H1 (cell line): ENCODE results near the gene POMT2. TPM values are rescaled to one million over a fixed set of nuclear protein-coding genes. Genes with fewer than 3 reads are reported as not detected.

Experiments used
- CTCF ChIA-PET: fragments of 300-600 bp; sonication (Branson Sonifier 250); formaldehyde crosslinking; loops from one replicate; lab custom pipeline; 2021; ENCODE audit not compliant: partially characterized antibody; lab: Charles Lee
- POLR2A ChIA-PET: fragments of 300-600 bp; sonication (Branson Sonifier 250); formaldehyde crosslinking; loops from one replicate; lab custom pipeline; 2021; ENCODE audit warnings: inconsistent platforms; ENCODE audit not compliant: partially characterized antibody; lab: Charles Lee
- DNase-seq, 2 experiments: peaks; one replicate each; pipeline versions ENCODE4 v3.0.0 to v3.0.0-alpha.2; 2010 to 2022; ENCODE audit warnings: low spot score in 2 of 2, low read depth in 1 of 2, mixed read lengths in 1 of 2
- FAIRE-seq: peaks from 2 replicates; lab custom pipeline; 2011; peaks lifted over from hg19 to GRCh38; lab: Jason Lieb, UNC
- H2AFZ ChIP-seq: 2 replicates; pipeline ENCODE4 v1.8.1; 2012; ENCODE audit warnings: low read length, inconsistent platforms
- H2AK5ac ChIP-seq: 2 replicates; pipeline ENCODE4 v1.6.1; 2013; ENCODE audit warnings: low read depth, low read length
- H2BK120ac ChIP-seq: replicated peaks from 2 replicates; pipeline ENCODE3; 2013; ENCODE audit warnings: low read depth, low read length, inconsistent platforms
- H2BK12ac ChIP-seq: 2 replicates; pipeline ENCODE4 v1.6.1; 2013; ENCODE audit warnings: low read depth, low read length
- H2BK15ac ChIP-seq: 2 replicates; pipeline ENCODE4 v1.6.1; 2013; ENCODE audit warnings: low read length
- H2BK20ac ChIP-seq: 2 replicates; pipeline ENCODE4 v1.6.1; 2013; ENCODE audit warnings: low read length
- H2BK5ac ChIP-seq: 2 replicates; pipeline ENCODE4 v1.6.1; 2013; ENCODE audit warnings: low read depth, low read length
- H3K14ac ChIP-seq: 2 replicates; pipeline ENCODE4 v1.6.1; 2013; ENCODE audit warnings: inconsistent platforms; ENCODE audit not compliant: insufficient read length
- H3K18ac ChIP-seq: 2 replicates; pipeline ENCODE4 v1.6.1; 2013; ENCODE audit warnings: low read length; ENCODE audit errors: extremely low read depth
- H3K23ac ChIP-seq: 2 replicates; pipeline ENCODE4 v1.6.1; 2013; ENCODE audit warnings: inconsistent platforms; ENCODE audit not compliant: insufficient read length
- H3K23me2 ChIP-seq: 2 replicates; pipeline ENCODE4 v1.6.1; 2013; ENCODE audit warnings: low read depth, low read length
- H3K27ac ChIP-seq: 2 replicates; pipeline ENCODE4 v1.6.1; 2011; ENCODE audit warnings: low read depth, low read length, inconsistent platforms
- H3K27me3 ChIP-seq, 4 experiments: replicated peaks in 1 of 4; 1 replicate in 1 of 4; 2 replicates in 3 of 4; pipeline versions ENCODE4 v1.6.1 to v1.8.1; 2011 to 2013; ENCODE audit warnings: low read length in 3 of 4, mild to moderate bottlenecking in 3 of 4, inconsistent platforms in 2 of 4, mixed read lengths in 2 of 4, moderate library complexity in 1 of 4; ENCODE audit not compliant: control insufficient read depth in 3 of 4, insufficient read depth in 3 of 4; ENCODE audit errors: extremely low read depth in 1 of 4
- H3K36me3 ChIP-seq, 4 experiments: 2 replicates each; pipeline versions ENCODE4 v1.6.1 to v1.8.1; 2011 to 2013; ENCODE audit warnings: mild to moderate bottlenecking in 4 of 4, low read length in 3 of 4, moderate library complexity in 2 of 4, control low read depth in 1 of 4, inconsistent platforms in 1 of 4; ENCODE audit not compliant: insufficient read depth in 4 of 4, control insufficient read depth in 2 of 4
- H3K4ac ChIP-seq: replicated peaks from 2 replicates; pipeline ENCODE3; 2013; ENCODE audit warnings: low read length, low read depth, mixed read lengths, inconsistent platforms; ENCODE audit not compliant: insufficient read length
- H3K4me1 ChIP-seq, 4 experiments: replicated peaks in 1 of 4; 1 replicate in 1 of 4; 2 replicates in 3 of 4; pipeline versions ENCODE4 v1.6.1 to v1.8.1; 2011 to 2013; ENCODE audit warnings: low read length in 3 of 4, inconsistent platforms in 2 of 4, mixed read lengths in 1 of 4; ENCODE audit not compliant: insufficient read depth in 4 of 4, control insufficient read depth in 3 of 4
- H3K4me2 ChIP-seq, 2 experiments: 2 replicates each; pipeline versions ENCODE4 v1.6.1 to v1.8.1; 2011 to 2013; ENCODE audit warnings: low read depth in 2 of 2, low read length in 2 of 2, control low read depth in 1 of 2, inconsistent platforms in 1 of 2, mild to moderate bottlenecking in 1 of 2; ENCODE audit not compliant: insufficient read depth in 1 of 2
- H3K4me3 ChIP-seq, 4 experiments: fragments of 200-600, 300-600 bp in 1 of 4; sonication (generic), shearing (Covaris generic), sonication (Bioruptor Twin) in 1 of 4; 2 replicates each; pipeline versions ENCODE4 v1.5.1 to v1.8.1; 2011 to 2016; ENCODE audit warnings: low read length in 4 of 4, low read depth in 3 of 4, control low read depth in 2 of 4, inconsistent platforms in 2 of 4, mild to moderate bottlenecking in 2 of 4, mixed read lengths in 1 of 4, moderate library complexity in 1 of 4; ENCODE audit not compliant: insufficient read depth in 2 of 4; ENCODE audit errors: extremely low read depth in 1 of 4
- H3K56ac ChIP-seq: replicated peaks from 2 replicates; pipeline ENCODE3; 2013; ENCODE audit warnings: low read depth, mild to moderate bottlenecking, mixed read lengths, low read length, inconsistent platforms; ENCODE audit not compliant: insufficient read length
- H3K79me1 ChIP-seq: 2 replicates; pipeline ENCODE4 v1.6.1; 2013; ENCODE audit warnings: low read depth, low read length, control low read depth
- H3K79me2 ChIP-seq, 2 experiments: 2 replicates each; pipeline versions ENCODE4 v1.6.1 to v1.8.1; 2012 to 2013; ENCODE audit warnings: low read length in 2 of 2, mild to moderate bottlenecking in 2 of 2, inconsistent platforms in 1 of 2; ENCODE audit not compliant: insufficient read depth in 2 of 2, control insufficient read depth in 1 of 2
- H3K9ac ChIP-seq, 4 experiments: replicated peaks in 1 of 4; 1 replicate in 1 of 4; 2 replicates in 3 of 4; pipeline versions ENCODE4 v1.6.1 to v1.8.1; 2011 to 2013; ENCODE audit warnings: low read depth in 3 of 4, low read length in 3 of 4, control low read depth in 2 of 4, mild to moderate bottlenecking in 2 of 4, moderate library complexity in 2 of 4, inconsistent platforms in 1 of 4; ENCODE audit errors: extremely low read depth in 1 of 4
- H3K9me3 ChIP-seq, 2 experiments: 2 replicates each; pipeline versions ENCODE4 v1.6.1 to v1.8.1; 2012 to 2013; ENCODE audit warnings: mild to moderate bottlenecking in 2 of 2, moderate library complexity in 2 of 2, control low read depth in 1 of 2, inconsistent platforms in 1 of 2, low read depth in 1 of 2, low read length in 1 of 2, mixed read lengths in 1 of 2; ENCODE audit not compliant: insufficient read depth in 2 of 2
- H4K20me1 ChIP-seq, 2 experiments: replicated peaks in 1 of 2; 2 replicates each; pipeline versions ENCODE3 to v1.8.1; 2011 to 2013; ENCODE audit warnings: inconsistent platforms in 2 of 2, low read length in 2 of 2, mild to moderate bottlenecking in 1 of 2; ENCODE audit not compliant: insufficient read depth in 2 of 2, control insufficient read depth in 1 of 2
- H4K5ac ChIP-seq: 2 replicates; pipeline ENCODE4 v1.6.1; 2013; ENCODE audit warnings: low read length, low read depth, mixed read lengths, inconsistent platforms; ENCODE audit not compliant: insufficient read length
- H4K8ac ChIP-seq: 2 replicates; pipeline ENCODE4 v1.8.0; 2013; ENCODE audit warnings: mild to moderate bottlenecking, moderate library complexity, low read length, inconsistent platforms; ENCODE audit not compliant: insufficient read depth; ENCODE audit errors: extremely low read depth
- H4K91ac ChIP-seq: replicated peaks from 2 replicates; pipeline ENCODE3; 2013; ENCODE audit warnings: low read length, mixed read lengths, inconsistent platforms; ENCODE audit not compliant: insufficient read length
- YY1 ChIP-seq: IDR thresholded peaks from 2 replicates; pipeline ENCODE4 v1.6.1; 2011; ENCODE audit warnings: low read depth, mild to moderate bottlenecking, low read length
- WGBS, 2 experiments: shearing (Covaris generic) in 1 of 2; methylation state at CpG; one replicate each; pipeline versions ENCODE4 v1.1.6 to v1.1.7; 2013 to 2015; ENCODE audit warnings: low lambda C conversion rate in 2 of 2, mixed read lengths in 2 of 2, inconsistent platforms in 1 of 2, low coverage in 1 of 2, missing lambda C conversion rate in 1 of 2; ENCODE audit not compliant: insufficient replicate concordance in 2 of 2, insufficient coverage in 1 of 2, insufficient read length in 1 of 2; ENCODE audit errors: extremely low coverage in 1 of 2, missing lambda C conversion rate in 1 of 2; 5-methylcytosine and 5-hydroxymethylcytosine counted together
- polyA plus RNA-seq, 7 experiments: library from polyadenylated mRNA; depleted of rRNA in 3 of 7; stranded (reverse) in 5 of 7; unstranded in 2 of 7; fragments of >200 nt in 5 of 7; fragments of 200-250 nt in 2 of 7; gene quantifications; 1 replicate in 5 of 7; 2 replicates in 1 of 7; 4 replicates in 1 of 7; pipeline versions ENCODE4 v1.2.1 to v1.2.3, GENCODE V29; 2011 to 2013; ENCODE audit warnings: missing spikeins in 2 of 7, mixed read lengths in 2 of 7
- total RNA-seq: library from RNA; stranded (reverse); fragmentation: NEBNext Ultra II Directional; extraction: Animal tissue kit (Norgen Biotek cat#: 25700); gene quantifications from 2 replicates; pipeline ENCODE4 v1.2.1, GENCODE V29; 2021

POMT2 gene
- total and polyA plus RNA-seq, 2 of the 8 experiments (the other 6 are each of a cell fraction or from before 2014, with no cell fraction given), result 20.8 to 44.9 TPM

DNA sequence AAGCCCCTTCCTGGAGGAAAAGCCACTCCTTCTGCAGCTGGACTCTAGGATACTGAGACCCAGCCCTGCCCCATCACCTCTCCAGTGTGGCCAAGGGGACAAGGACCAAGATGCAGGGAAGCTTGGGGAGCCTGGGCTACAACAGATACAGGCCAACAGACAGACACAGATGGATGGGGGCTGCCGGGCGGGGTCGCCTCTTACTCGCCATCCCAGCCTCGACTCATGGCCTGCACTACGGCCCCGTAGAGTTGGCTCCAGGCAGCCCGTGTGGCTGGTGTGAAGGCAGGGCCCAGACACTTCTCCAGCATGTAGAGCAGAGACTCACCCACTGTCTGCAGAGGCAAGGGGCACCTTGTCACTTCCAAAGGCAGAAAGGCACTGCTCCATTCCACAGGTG lies 54.3 kb downstream of the POMT2 start:
- H3K4me3 ChIP-seq, result no peak overlapping the region
- no peaks in the 10 kb centered on the region for H4K20me1 ChIP-seq
- POLR2A ChIA-PET, result interaction anchor here (1.0 to 1.5 kb wide), 3 partner anchors 8 to 55 kb away, joined by 3 to 7 read pairs (median 5); partner anchors contain the start of genes GSTZ1 and POMT2
- H2BK15ac ChIP-seq, result no peak overlapping the region
- peaks cover 0 to 8% (median 4%) of the 10 kb centered on the region in 4 experiments; a peak in 3 of 7 replicates for H3K4me1 ChIP-seq
- H4K8ac ChIP-seq, result no peak overlapping the region
- no peak overlapping the region for H3K9ac ChIP-seq
- H3K79me1 ChIP-seq, result no peaks in the 10 kb centered on the region
- no peak overlapping the region for H3K56ac ChIP-seq
- H3K23me2 ChIP-seq, result peaks cover 5% of the 10 kb centered on the region; the same call in 1 of the 2 replicates
- 89% methylated on average over 8 of the region's 8 CpGs; no CpG with 5 or more reads in 1 of the 2 experiments for WGBS, 2 experiments
- no peak overlapping the region for H3K27ac ChIP-seq
- H3K79me2 ChIP-seq, result no peaks in the 10 kb centered on the region
- H3K18ac ChIP-seq, result no peak overlapping the region
- H3K9me3 ChIP-seq, result no peaks in the 10 kb centered on the region
- TF ChIP-seq YY1, result no peak
- H3K4me2 ChIP-seq, result no peak overlapping the region
- H2BK12ac ChIP-seq, result no peak overlapping the region
- H3K4ac ChIP-seq, result no peak overlapping the region
- H4K91ac ChIP-seq, result no peak overlapping the region
- no peak overlapping the region for H2AK5ac ChIP-seq
- H3K23ac ChIP-seq, result no peak overlapping the region
- peaks cover 13 to 32% (median 26%) of the 10 kb centered on the region in 4 experiments; a peak in 6 of 7 replicates for H3K27me3 ChIP-seq
- H2AFZ ChIP-seq, result no peak overlapping the region
- H2BK120ac ChIP-seq, result no peak overlapping the region
- H3K14ac ChIP-seq, result no peak overlapping the region
- H4K5ac ChIP-seq, result no peak overlapping the region
- no peak for DNase-seq
- H2BK20ac ChIP-seq, result no peak overlapping the region
- CTCF ChIA-PET, result interaction anchor here (0.8 to 5.8 kb wide), 17 partner anchors 10 to 391 kb away, joined by 3 to 25 read pairs (median 4); no protein-coding TSS in a partner anchor
- H3K36me3 ChIP-seq, result 0 out of 8 replicates have a peak, but pooled peaks cover 0 to 5% (median 0%) of the 10 kb centered on the region in 4 experiments
- FAIRE-seq, result no peak
- no peak overlapping the region for H2BK5ac ChIP-seq
